ENCODE data around the gene AQP12A. TPM values are rescaled to one million over a fixed set of nuclear protein-coding genes. Genes with fewer than 3 reads are reported as not detected.

Gene AQP12A
- total RNA-seq, 1 experiment from 2014 or later = not detected

- H2AFZ ChIP-seq (ENCODE audit: low read length) = no peak overlapping the region
- no peak for DNase-seq
- ChIA-PET POLR2A (ENCODE audit: unreplicated experiment) (no interaction called here), CTCF (no interaction called here)
- no peaks in the 10 kb centered on the region for H3K79me2 ChIP-seq (ENCODE audit: low read length)
- no peaks in the 10 kb centered on the region for H3K36me3 ChIP-seq (ENCODE audit: low read depth, low read length)
- no peaks in the 10 kb centered on the region for H3K9me3 ChIP-seq (ENCODE audit: low read length)
- H3K9ac ChIP-seq (ENCODE audit: low read length) = no peak overlapping the region
- H3K4me1 ChIP-seq (ENCODE audit: insufficient read depth, low read length) = no peaks in the 10 kb centered on the region
- no peak overlapping the region for H3K4me3 ChIP-seq (ENCODE audit: low read length)
- H3K9me2 ChIP-seq (replicated peaks; ENCODE audit: low read length) = no peaks in the 10 kb centered on the region
- no peak for TF ChIP-seq EZH2 (IDR thresholded peaks at IDR 0.05; ENCODE audit: low read length, unreplicated experiment)
- TF ChIP-seq, protein P1, sequence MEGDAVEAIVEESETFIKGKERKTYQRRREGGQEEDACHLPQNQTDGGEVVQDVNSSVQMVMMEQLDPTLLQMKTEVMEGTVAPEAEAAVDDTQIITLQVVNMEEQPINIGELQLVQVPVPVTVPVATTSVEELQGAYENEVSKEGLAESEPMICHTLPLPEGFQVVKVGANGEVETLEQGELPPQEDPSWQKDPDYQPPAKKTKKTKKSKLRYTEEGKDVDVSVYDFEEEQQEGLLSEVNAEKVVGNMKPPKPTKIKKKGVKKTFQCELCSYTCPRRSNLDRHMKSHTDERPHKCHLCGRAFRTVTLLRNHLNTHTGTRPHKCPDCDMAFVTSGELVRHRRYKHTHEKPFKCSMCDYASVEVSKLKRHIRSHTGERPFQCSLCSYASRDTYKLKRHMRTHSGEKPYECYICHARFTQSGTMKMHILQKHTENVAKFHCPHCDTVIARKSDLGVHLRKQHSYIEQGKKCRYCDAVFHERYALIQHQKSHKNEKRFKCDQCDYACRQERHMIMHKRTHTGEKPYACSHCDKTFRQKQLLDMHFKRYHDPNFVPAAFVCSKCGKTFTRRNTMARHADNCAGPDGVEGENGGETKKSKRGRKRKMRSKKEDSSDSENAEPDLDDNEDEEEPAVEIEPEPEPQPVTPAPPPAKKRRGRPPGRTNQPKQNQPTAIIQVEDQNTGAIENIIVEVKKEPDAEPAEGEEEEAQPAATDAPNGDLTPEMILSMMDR (conservative IDR thresholded peaks at IDR 0.05; ENCODE audit: low read depth, low read length) = no peak
- no peak for TF ChIP-seq EZH2phosphoT487 (IDR thresholded peaks at IDR 0.05; ENCODE audit: borderline replicate concordance, low read length)
- no peaks in the 10 kb centered on the region for H4K20me1 ChIP-seq (ENCODE audit: low read length)
- no TSS peak for BruUV-seq (replicated peaks)
- H3F3A ChIP-seq (ENCODE audit: low read length, unreplicated experiment) = no peaks in the 10 kb centered on the region
- no peak overlapping the region for H3K27ac ChIP-seq (ENCODE audit: low read length)
- intact Hi-C loops (cut with micrococcal nuclease) = no loop called here
- ATAC-seq = no peak
- peaks cover 53% of the 10 kb centered on the region for H3K27me3 ChIP-seq (ENCODE audit: low read length)
- H3K4me2 ChIP-seq (ENCODE audit: low read length) = no peak overlapping the region
These were observed 27.3 kb downstream of the AQP12A start for GRCh38 chr2:240718896-240719490.

- ATAC-seq (no peak), DNase-seq (no peak)
- H3F3A ChIP-seq (ENCODE audit: low read length, unreplicated experiment) = no peaks in the 10 kb centered on the region
- H3K4me2 ChIP-seq (ENCODE audit: low read length) = no peak overlapping the region
- ChIA-PET CTCF (no interaction called here), POLR2A (ENCODE audit: unreplicated experiment) (no interaction called here)
- no peaks in the 10 kb centered on the region for H4K20me1 ChIP-seq (ENCODE audit: low read length)
- H3K27ac ChIP-seq (ENCODE audit: low read length) = no peak overlapping the region
- no peak overlapping the region for H3K9ac ChIP-seq (ENCODE audit: low read length)
- H3K4me3 ChIP-seq (ENCODE audit: low read length) = no peak overlapping the region
- TF ChIP-seq, protein P1 (conservative IDR thresholded peaks at IDR 0.05; ENCODE audit: low read depth, low read length) = no peak
- TF ChIP-seq EZH2 (IDR thresholded peaks at IDR 0.05; ENCODE audit: low read length, unreplicated experiment) (no peak), EZH2phosphoT487 (IDR thresholded peaks at IDR 0.05; ENCODE audit: borderline replicate concordance, low read length) (no peak)
- peaks cover 46% of the 10 kb centered on the region for H3K27me3 ChIP-seq (ENCODE audit: low read length)
- no peaks in the 10 kb centered on the region for H3K4me1 ChIP-seq (ENCODE audit: insufficient read depth, low read length)
- H3K79me2 ChIP-seq (ENCODE audit: low read length) = no peaks in the 10 kb centered on the region
- H3K9me2 ChIP-seq (replicated peaks; ENCODE audit: low read length) = no peaks in the 10 kb centered on the region
- intact Hi-C loops (cut with micrococcal nuclease) = no loop called here
- H3K9me3 ChIP-seq (ENCODE audit: low read length) = no peaks in the 10 kb centered on the region
- no peaks in the 10 kb centered on the region for H3K36me3 ChIP-seq (ENCODE audit: low read depth, low read length)
- no peak overlapping the region for H2AFZ ChIP-seq (ENCODE audit: low read length)
- no TSS peak for BruUV-seq (replicated peaks)
These were observed 28.2 kb downstream of the AQP12A start for GRCh38 chr2:240719676-240720545.
